Panc1 (cell line): ENCODE results near the gene CASP2. TPM values are rescaled to one million over a fixed set of nuclear protein-coding genes. Genes with fewer than 3 reads are reported as not detected.

Experiments used
- ATAC-seq: fragments of 200-7000 bp; cut with Tn5 transposase; 2 replicates; pipeline ENCODE4 v1.9.1; 2020; ENCODE audit warnings: mild to moderate bottlenecking, moderate library complexity
- BruUV-seq: library from RNA; stranded (reverse); fragments of 400-500 nt; replicated peaks from 2 replicates; lab custom pipeline; 2021; lab: Mats Ljungman, UMichigan
- CTCF ChIA-PET: fragments of 300-600 bp; sonication (Branson Sonifier 250); formaldehyde crosslinking; loops from one replicate; lab custom pipeline; 2022; ENCODE audit warnings: antibody characterized with exemption; lab: Charles Lee
- POLR2A ChIA-PET: fragments of 300-600 bp; sonication (Branson Sonifier 250); formaldehyde crosslinking; loops from one replicate; lab custom pipeline; 2022; ENCODE audit warnings: antibody characterized with exemption; lab: Charles Lee
- DNase-seq: peaks from one replicate; pipeline ENCODE4 v3.0.0-alpha.2; 2010; ENCODE audit warnings: low read depth, low spot score
- H3K27ac ChIP-seq: 2 replicates; pipeline ENCODE4 v1.5.1; 2011; ENCODE audit warnings: mild to moderate bottlenecking, low read length, inconsistent platforms
- H3K27me3 ChIP-seq: fragments of 200-500 bp; sonication (Bioruptor generic); 2 replicates; pipeline ENCODE4 v1.6.0; 2014; ENCODE audit warnings: low read length, inconsistent platforms; ENCODE audit not compliant: control insufficient read depth, insufficient read depth
- H3K36me3 ChIP-seq: fragments of 200-500 bp; sonication (Bioruptor generic); 2 replicates; pipeline ENCODE4 v1.5.1; 2014; ENCODE audit warnings: inconsistent platforms, mild to moderate bottlenecking, low read length, moderate library complexity; ENCODE audit not compliant: control insufficient read depth, insufficient read depth
- H3K4me1 ChIP-seq: 2 replicates; pipeline ENCODE4 v1.5.1; 2011; ENCODE audit warnings: inconsistent platforms, mild to moderate bottlenecking, low read length, moderate library complexity; ENCODE audit not compliant: control insufficient read depth, insufficient read depth
- H3K4me3 ChIP-seq, 2 experiments: 2 replicates each; pipeline ENCODE4 v1.5.1; 2011 to 2012; ENCODE audit warnings: low read depth in 2 of 2, low read length in 2 of 2, mild to moderate bottlenecking in 2 of 2, inconsistent platforms in 1 of 2, moderate library complexity in 1 of 2
- H3K9me3 ChIP-seq: fragments of 200-500 bp; sonication (Bioruptor generic); 2 replicates; pipeline ENCODE4 v1.5.1; 2014; ENCODE audit warnings: low read depth, mild to moderate bottlenecking, inconsistent platforms, low read length, moderate library complexity; ENCODE audit not compliant: control insufficient read depth, insufficient read depth
- POLR2AphosphoS5 ChIP-seq: IDR thresholded peaks from 2 replicates; pipeline ENCODE4 v1.6.1; 2012; ENCODE audit warnings: mild to moderate bottlenecking, low read depth, low read length, moderate library complexity
- SIN3A ChIP-seq: IDR thresholded peaks from 2 replicates; pipeline ENCODE4 v1.6.1; 2012; ENCODE audit warnings: low read depth, mild to moderate bottlenecking, low read length, moderate library complexity, borderline replicate concordance; ENCODE audit not compliant: insufficient read depth
- TCF7L2 ChIP-seq: IDR thresholded peaks from 2 replicates; pipeline ENCODE4 v1.6.1; 2011; ENCODE audit warnings: mild to moderate bottlenecking, low read depth, low read length, inconsistent platforms
- in situ Hi-C: cut with HindIII; loops from 2 replicates; pipeline ENCODE4 v1.10.0; 2016; ENCODE audit warnings: low sequenced_read_pairs, low pct_unique_long_range_greater_than_20kb
- intact Hi-C: fragments of 100-400 bp; cut with micrococcal nuclease; formaldehyde crosslinking; loops from one replicate; pipeline ENCODE4 v1.10.0; 2022; ENCODE audit not compliant: unreplicated experiment
- total RNA-seq: library from RNA; stranded (reverse); gene quantifications from one replicate; pipeline ENCODE4 v1.2.1, GENCODE V29; 2021; ENCODE audit not compliant: unreplicated experiment
- TF ChIP-seq, protein P1 (sequence below): fragments of 450-650 bp; IDR thresholded peaks from 2 replicates; pipeline ENCODE4 v1.5.1; 2017; ENCODE audit warnings: mild to moderate bottlenecking
- TF ChIP-seq, protein P2 (sequence below), 2 experiments: IDR thresholded peaks; 2 replicates each; pipeline ENCODE4 v1.6.1; 2011 to 2012; ENCODE audit warnings: low read depth in 2 of 2, control low read depth in 1 of 2, low read length in 1 of 2, mild to moderate bottlenecking in 1 of 2, moderate library complexity in 1 of 2; ENCODE audit not compliant: insufficient read depth in 1 of 2

CASP2 gene
- total RNA-seq, 1 experiment from 2014 or later, result 47.4 TPM

DNA sequence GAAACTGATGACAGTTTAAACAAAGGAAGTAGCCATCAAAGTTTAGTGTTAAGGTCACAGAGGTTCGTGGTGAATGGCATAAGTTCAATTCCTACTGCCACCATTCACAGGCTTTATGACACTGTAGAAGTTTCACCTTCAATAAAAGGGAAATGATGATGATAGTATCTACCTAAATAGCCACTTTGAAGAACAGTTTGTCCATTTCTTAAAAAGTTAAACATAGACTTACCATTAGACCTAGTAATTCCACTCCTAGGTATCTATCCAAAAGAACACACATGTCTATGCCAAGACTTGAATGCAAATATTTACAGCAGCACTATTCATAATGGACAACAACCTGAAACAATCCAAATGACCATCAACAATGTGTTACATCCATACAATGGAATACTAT lies 43.8 kb upstream of the CASP2 start:
- in situ Hi-C loops (no loop called here), intact Hi-C loops (no loop called here)
- Histone ChIP-seq H3K4me1 (no peaks in the 10 kb centered on the region), H3K36me3 (no peaks in the 10 kb centered on the region), H3K27me3 (peaks cover 6% of the 10 kb centered on the region; the same call in 1 of the 2 replicates), H3K4me3 (no peak overlapping the region), H3K27ac (no peak overlapping the region), H3K9me3 (no peaks in the 10 kb centered on the region)
- no peak for DNase-seq
- no TSS peak for BruUV-seq
- ATAC-seq, result no peak
- TF ChIP-seq, protein P1, sequence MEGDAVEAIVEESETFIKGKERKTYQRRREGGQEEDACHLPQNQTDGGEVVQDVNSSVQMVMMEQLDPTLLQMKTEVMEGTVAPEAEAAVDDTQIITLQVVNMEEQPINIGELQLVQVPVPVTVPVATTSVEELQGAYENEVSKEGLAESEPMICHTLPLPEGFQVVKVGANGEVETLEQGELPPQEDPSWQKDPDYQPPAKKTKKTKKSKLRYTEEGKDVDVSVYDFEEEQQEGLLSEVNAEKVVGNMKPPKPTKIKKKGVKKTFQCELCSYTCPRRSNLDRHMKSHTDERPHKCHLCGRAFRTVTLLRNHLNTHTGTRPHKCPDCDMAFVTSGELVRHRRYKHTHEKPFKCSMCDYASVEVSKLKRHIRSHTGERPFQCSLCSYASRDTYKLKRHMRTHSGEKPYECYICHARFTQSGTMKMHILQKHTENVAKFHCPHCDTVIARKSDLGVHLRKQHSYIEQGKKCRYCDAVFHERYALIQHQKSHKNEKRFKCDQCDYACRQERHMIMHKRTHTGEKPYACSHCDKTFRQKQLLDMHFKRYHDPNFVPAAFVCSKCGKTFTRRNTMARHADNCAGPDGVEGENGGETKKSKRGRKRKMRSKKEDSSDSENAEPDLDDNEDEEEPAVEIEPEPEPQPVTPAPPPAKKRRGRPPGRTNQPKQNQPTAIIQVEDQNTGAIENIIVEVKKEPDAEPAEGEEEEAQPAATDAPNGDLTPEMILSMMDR, result no peak
- TF ChIP-seq SIN3A (no peak), TCF7L2 (no peak), POLR2AphosphoS5 (no peak)
- TF ChIP-seq, protein P2, sequence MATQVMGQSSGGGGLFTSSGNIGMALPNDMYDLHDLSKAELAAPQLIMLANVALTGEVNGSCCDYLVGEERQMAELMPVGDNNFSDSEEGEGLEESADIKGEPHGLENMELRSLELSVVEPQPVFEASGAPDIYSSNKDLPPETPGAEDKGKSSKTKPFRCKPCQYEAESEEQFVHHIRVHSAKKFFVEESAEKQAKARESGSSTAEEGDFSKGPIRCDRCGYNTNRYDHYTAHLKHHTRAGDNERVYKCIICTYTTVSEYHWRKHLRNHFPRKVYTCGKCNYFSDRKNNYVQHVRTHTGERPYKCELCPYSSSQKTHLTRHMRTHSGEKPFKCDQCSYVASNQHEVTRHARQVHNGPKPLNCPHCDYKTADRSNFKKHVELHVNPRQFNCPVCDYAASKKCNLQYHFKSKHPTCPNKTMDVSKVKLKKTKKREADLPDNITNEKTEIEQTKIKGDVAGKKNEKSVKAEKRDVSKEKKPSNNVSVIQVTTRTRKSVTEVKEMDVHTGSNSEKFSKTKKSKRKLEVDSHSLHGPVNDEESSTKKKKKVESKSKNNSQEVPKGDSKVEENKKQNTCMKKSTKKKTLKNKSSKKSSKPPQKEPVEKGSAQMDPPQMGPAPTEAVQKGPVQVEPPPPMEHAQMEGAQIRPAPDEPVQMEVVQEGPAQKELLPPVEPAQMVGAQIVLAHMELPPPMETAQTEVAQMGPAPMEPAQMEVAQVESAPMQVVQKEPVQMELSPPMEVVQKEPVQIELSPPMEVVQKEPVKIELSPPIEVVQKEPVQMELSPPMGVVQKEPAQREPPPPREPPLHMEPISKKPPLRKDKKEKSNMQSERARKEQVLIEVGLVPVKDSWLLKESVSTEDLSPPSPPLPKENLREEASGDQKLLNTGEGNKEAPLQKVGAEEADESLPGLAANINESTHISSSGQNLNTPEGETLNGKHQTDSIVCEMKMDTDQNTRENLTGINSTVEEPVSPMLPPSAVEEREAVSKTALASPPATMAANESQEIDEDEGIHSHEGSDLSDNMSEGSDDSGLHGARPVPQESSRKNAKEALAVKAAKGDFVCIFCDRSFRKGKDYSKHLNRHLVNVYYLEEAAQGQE (IDR thresholded peaks at IDR 0.05; ENCODE audit: insufficient read depth in 1 of 2, low read depth in 2 of 2, low read length in 1 of 2), result no peak
- POLR2A ChIA-PET, result no interaction called here
- CTCF ChIA-PET, result no interaction called here

DNA sequence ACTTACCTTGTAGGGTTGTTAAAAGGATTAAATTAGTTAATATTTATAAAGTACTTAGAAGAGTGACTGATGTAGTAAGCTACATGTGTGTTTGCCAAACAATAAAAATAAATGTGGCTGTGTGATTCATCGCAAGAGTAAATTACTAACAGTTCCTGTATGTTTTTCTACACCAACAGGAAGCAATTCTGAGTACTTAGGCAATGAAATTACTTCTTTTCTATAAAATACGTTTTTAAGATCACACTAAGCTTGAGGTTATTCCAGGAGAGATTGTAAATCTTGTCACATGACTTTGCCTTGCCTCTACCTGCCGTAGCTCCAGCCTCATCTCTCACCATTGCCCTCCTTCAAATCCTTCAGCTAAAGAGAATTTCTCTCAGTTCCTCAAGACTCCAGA lies 43.0 kb upstream of the CASP2 start:
- no peak overlapping the region for H3K27ac ChIP-seq
- intact Hi-C loops (no loop called here), in situ Hi-C loops (no loop called here)
- ATAC-seq (no peak), DNase-seq (no peak)
- H3K36me3 ChIP-seq, result no peaks in the 10 kb centered on the region
- ChIA-PET CTCF (no interaction called here), POLR2A (no interaction called here)
- H3K4me1 ChIP-seq, result no peaks in the 10 kb centered on the region
- no peak overlapping the region for H3K4me3 ChIP-seq
- no peaks in the 10 kb centered on the region for H3K9me3 ChIP-seq
- no TSS peak for BruUV-seq
- H3K27me3 ChIP-seq, result peaks cover 6% of the 10 kb centered on the region; the same call in 1 of the 2 replicates
- TF ChIP-seq POLR2AphosphoS5 (no peak), TCF7L2 (no peak), SIN3A (no peak)
- TF ChIP-seq, protein P2 (IDR thresholded peaks at IDR 0.05; ENCODE audit: insufficient read depth in 1 of 2, low read depth in 2 of 2, low read length in 1 of 2), result no peak
- TF ChIP-seq, protein P1, result no peak
